ENCODE measurements around the gene COL9A1.

Gene COL9A1

DNA sequence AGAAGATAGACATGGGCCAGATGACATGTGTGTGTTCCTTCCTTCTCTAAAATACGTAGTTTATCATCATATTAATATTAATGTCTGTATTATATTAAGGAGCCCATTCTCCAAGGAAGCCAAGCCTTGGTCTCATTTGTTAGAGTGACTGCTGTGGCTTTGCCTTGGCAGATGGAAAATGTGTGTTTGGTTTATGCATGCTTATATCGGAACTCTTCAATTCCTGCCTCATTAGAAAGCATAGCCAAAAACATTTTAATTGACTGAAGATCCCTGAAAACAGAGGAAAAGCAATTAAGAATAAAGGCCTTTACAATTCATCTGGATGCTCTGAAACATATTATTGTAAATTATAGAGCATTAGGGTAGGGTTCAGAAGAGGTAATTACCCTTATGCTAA lies 106.4 kb downstream of the COL9A1 start:
- TF ChIP-seq, protein P1, sequence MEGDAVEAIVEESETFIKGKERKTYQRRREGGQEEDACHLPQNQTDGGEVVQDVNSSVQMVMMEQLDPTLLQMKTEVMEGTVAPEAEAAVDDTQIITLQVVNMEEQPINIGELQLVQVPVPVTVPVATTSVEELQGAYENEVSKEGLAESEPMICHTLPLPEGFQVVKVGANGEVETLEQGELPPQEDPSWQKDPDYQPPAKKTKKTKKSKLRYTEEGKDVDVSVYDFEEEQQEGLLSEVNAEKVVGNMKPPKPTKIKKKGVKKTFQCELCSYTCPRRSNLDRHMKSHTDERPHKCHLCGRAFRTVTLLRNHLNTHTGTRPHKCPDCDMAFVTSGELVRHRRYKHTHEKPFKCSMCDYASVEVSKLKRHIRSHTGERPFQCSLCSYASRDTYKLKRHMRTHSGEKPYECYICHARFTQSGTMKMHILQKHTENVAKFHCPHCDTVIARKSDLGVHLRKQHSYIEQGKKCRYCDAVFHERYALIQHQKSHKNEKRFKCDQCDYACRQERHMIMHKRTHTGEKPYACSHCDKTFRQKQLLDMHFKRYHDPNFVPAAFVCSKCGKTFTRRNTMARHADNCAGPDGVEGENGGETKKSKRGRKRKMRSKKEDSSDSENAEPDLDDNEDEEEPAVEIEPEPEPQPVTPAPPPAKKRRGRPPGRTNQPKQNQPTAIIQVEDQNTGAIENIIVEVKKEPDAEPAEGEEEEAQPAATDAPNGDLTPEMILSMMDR (IDR thresholded peaks at IDR 0.05; ENCODE audit: insufficient read depth, low read length, poor library complexity, severe bottlenecking) = no peak
- Histone ChIP-seq H3K4me3 (replicated peaks; ENCODE audit: low read depth, low read length) (no peak overlapping the region), H3K36me3 (ENCODE audit: control insufficient read depth, insufficient read depth, low read length) (no peaks in the 10 kb centered on the region), H3K27me3 (replicated peaks; ENCODE audit: control insufficient read depth, insufficient read depth, low read length) (no peaks in the 10 kb centered on the region)
- no peak for DNase-seq (ENCODE audit: extremely low read depth, insufficient read length)

DNA sequence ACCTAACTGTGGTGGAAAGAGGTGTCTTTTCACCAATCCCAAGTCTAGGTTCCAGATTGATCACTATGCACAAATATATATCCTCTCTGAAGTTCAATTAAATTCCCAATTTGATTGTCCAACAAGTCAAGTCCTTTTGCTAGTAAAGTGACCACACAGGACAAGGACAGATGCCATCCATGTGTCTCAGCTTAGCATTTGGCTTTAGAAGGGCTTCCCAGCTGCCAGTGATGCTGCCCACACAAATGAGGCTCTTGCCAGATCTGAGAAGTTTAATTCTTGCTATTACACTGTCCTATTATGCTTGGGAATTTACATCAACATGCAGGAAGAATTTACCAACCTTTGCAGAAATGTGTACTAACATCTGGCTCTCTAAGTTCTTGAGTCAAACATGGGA lies 108.5 kb downstream of the COL9A1 start:
- Histone ChIP-seq H3K36me3 (ENCODE audit: control insufficient read depth, insufficient read depth, low read length) (no peaks in the 10 kb centered on the region), H3K27me3 (replicated peaks; ENCODE audit: control insufficient read depth, insufficient read depth, low read length) (no peaks in the 10 kb centered on the region), H3K4me3 (replicated peaks; ENCODE audit: low read depth, low read length) (no peak overlapping the region)
- TF ChIP-seq, protein P1 (IDR thresholded peaks at IDR 0.05; ENCODE audit: insufficient read depth, low read length, poor library complexity, severe bottlenecking) = no peak
- no peak for DNase-seq (ENCODE audit: extremely low read depth, insufficient read length)

DNA sequence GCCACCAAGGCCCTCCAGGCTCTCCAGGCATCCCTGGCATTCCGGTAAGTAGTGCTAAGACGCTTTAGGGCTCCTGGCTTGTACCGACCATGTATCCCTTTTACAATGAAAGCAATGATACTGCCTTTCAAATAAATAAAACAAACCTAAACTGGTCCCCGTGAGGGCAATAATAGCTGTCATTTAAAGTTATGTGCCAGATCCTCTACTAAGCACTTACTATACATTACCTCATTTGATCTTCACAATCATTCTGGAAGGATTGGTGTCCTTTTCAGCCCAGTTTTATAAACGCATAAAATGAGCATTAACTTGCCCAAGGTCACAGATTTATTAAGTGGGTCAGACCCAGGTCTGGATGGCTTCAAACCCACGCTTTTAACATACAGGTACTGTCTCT lies 114.7 kb downstream of the COL9A1 start:
- Histone ChIP-seq H3K27me3 (replicated peaks; ENCODE audit: control insufficient read depth, insufficient read depth, low read length) (no peaks in the 10 kb centered on the region), H3K4me3 (replicated peaks; ENCODE audit: low read depth, low read length) (no peak overlapping the region), H3K36me3 (ENCODE audit: control insufficient read depth, insufficient read depth, low read length) (peaks cover 1% of the 10 kb centered on the region; the same call in 1 of the 2 replicates)
- no peak for DNase-seq (ENCODE audit: extremely low read depth, insufficient read length)
- TF ChIP-seq, protein P1 (IDR thresholded peaks at IDR 0.05; ENCODE audit: insufficient read depth, low read length, poor library complexity, severe bottlenecking) = no peak

DNA sequence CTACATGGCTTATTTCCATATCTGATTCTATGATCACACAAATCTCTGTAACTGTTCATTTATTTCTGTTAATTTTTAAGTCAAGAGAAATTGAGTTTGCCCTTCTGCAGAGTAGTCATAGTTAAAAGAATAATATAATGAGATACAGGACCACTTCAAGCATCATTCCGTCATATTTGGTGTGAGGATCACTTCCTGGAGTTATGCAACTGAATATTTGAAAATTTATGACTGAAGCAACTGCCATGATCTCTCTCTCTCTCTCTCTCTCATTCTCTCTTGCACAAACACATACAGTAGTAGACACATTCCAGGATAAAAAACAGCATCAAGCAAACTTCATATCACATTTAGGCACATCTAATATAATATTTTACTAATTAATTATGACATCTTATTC lies 116.4 kb downstream of the COL9A1 start:
- Histone ChIP-seq H3K4me3 (replicated peaks; ENCODE audit: low read depth, low read length) (no peak overlapping the region), H3K27me3 (replicated peaks; ENCODE audit: control insufficient read depth, insufficient read depth, low read length) (no peaks in the 10 kb centered on the region), H3K36me3 (ENCODE audit: control insufficient read depth, insufficient read depth, low read length) (peaks cover 1% of the 10 kb centered on the region; the same call in 1 of the 2 replicates)
- no peak for DNase-seq (ENCODE audit: extremely low read depth, insufficient read length)
- TF ChIP-seq, protein P1 (IDR thresholded peaks at IDR 0.05; ENCODE audit: insufficient read depth, low read length, poor library complexity, severe bottlenecking) = no peak

DNA sequence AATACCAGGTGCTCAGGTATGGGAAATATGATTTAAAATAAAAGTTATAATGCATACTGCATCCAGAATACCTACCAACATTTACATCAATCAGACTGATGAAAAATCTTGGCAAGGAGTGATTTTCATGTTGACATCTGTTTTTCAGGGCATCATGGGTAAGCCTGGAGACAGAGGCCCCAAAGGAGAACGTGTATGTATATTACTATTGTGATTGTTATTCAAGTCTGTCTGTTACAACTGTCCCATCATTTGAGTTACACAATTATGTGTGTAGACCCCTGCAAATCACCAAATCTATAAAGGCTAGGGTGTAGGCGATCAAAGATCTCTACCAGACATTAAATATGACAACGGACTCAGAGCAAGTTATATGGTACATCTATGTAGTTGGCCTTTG lies 118.2 kb downstream of the COL9A1 start:
- TF ChIP-seq, protein P1 (IDR thresholded peaks at IDR 0.05; ENCODE audit: insufficient read depth, low read length, poor library complexity, severe bottlenecking) = no peak
- Histone ChIP-seq H3K4me3 (replicated peaks; ENCODE audit: low read depth, low read length) (no peak overlapping the region), H3K27me3 (replicated peaks; ENCODE audit: control insufficient read depth, insufficient read depth, low read length) (no peaks in the 10 kb centered on the region), H3K36me3 (ENCODE audit: control insufficient read depth, insufficient read depth, low read length) (peaks cover 1% of the 10 kb centered on the region; the same call in 1 of the 2 replicates)
- no peak for DNase-seq (ENCODE audit: extremely low read depth, insufficient read length)

DNA sequence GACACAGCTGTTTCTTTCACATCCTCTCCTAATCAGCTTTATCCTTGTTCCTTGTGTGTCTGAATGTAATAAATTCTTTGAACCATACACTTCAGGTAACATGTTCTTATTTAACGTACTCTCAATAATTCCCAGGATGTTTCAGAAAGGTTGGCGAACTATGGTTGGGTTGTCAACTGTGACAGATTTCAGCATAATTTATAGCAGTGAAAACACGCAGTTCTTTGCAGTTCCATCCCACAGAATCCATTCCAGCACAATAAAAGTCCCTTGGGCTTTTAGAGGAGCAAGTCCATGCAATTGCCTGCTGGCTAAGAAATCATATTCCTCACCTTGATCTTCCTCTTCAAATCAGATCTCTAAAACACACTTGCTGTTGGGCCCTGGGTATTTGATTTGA lies 119.3 kb downstream of the COL9A1 start:
- no peak for DNase-seq (ENCODE audit: extremely low read depth, insufficient read length)
- Histone ChIP-seq H3K36me3 (ENCODE audit: control insufficient read depth, insufficient read depth, low read length) (peaks cover 3% of the 10 kb centered on the region; the same call in 1 of the 2 replicates), H3K27me3 (replicated peaks; ENCODE audit: control insufficient read depth, insufficient read depth, low read length) (no peaks in the 10 kb centered on the region), H3K4me3 (replicated peaks; ENCODE audit: low read depth, low read length) (no peak overlapping the region)
- TF ChIP-seq, protein P1 (IDR thresholded peaks at IDR 0.05; ENCODE audit: insufficient read depth, low read length, poor library complexity, severe bottlenecking) = no peak

Measured in GM06990 (cell line).